Measurements from ENCODE around the gene CDH20. TPM values are rescaled to one million over a fixed set of nuclear protein-coding genes. Genes with fewer than 3 reads are reported as not detected.

Gene CDH20
- polyA plus RNA-seq, 1 donor (not counting 4 experiments of a cell fraction or from before 2014, with no cell fraction given): not detected

GRCh38 chr18:61583548-61583947 is 250.3 kb downstream of the CDH20 start:
- dilution Hi-C loops (cut with MboI; ENCODE audit: extremely low pct_ligation_motif_present, low sequenced_read_pairs): no loop called here
- H3K4me2 ChIP-seq (ENCODE audit: control insufficient read depth, extremely low read depth, insufficient read depth, low read depth, low read length): no peak overlapping the region
- no peaks in the 10 kb centered on the region for H3K9me3 ChIP-seq (ENCODE audit: control insufficient read depth, low read depth, low read length)
- no peak overlapping the region for H3K9ac ChIP-seq (ENCODE audit: control insufficient read depth, extremely low read depth, insufficient read depth, low read length)
- H3K27ac ChIP-seq (ENCODE audit: control insufficient read depth, insufficient read depth, low read length): no peak overlapping the region
- peaks cover 0 to 4% of the 10 kb centered on the region in 2 experiments for H3K36me3 ChIP-seq (ENCODE audit: control insufficient read depth in 2 of 2, extremely low read depth in 1 of 2, insufficient read depth in 2 of 2, low read length in 2 of 2)
- H4K20me1 ChIP-seq (ENCODE audit: control insufficient read depth, extremely low read depth, insufficient read depth, low read length): no peaks in the 10 kb centered on the region
- peaks cover 9% of the 10 kb centered on the region for H3K4me1 ChIP-seq (ENCODE audit: control insufficient read depth, extremely low read depth, insufficient read depth, low read length)
- DNase-seq (ENCODE audit: low read depth, low spot score): no peak
- no peaks in the 10 kb centered on the region for H3K9me1 ChIP-seq (ENCODE audit: control insufficient read depth, extremely low read depth, insufficient read depth, low read length)
- H3K79me2 ChIP-seq (ENCODE audit: control insufficient read depth, insufficient read depth, low read length): no peaks in the 10 kb centered on the region
- no peaks in the 10 kb centered on the region for H3K27me3 ChIP-seq (ENCODE audit: control insufficient read depth, extremely low read depth, insufficient read depth, low read length)
- TF ChIP-seq EZH2 (IDR thresholded peaks at IDR 0.05; ENCODE audit: low read length): no peak
- TF ChIP-seq, protein P1, sequence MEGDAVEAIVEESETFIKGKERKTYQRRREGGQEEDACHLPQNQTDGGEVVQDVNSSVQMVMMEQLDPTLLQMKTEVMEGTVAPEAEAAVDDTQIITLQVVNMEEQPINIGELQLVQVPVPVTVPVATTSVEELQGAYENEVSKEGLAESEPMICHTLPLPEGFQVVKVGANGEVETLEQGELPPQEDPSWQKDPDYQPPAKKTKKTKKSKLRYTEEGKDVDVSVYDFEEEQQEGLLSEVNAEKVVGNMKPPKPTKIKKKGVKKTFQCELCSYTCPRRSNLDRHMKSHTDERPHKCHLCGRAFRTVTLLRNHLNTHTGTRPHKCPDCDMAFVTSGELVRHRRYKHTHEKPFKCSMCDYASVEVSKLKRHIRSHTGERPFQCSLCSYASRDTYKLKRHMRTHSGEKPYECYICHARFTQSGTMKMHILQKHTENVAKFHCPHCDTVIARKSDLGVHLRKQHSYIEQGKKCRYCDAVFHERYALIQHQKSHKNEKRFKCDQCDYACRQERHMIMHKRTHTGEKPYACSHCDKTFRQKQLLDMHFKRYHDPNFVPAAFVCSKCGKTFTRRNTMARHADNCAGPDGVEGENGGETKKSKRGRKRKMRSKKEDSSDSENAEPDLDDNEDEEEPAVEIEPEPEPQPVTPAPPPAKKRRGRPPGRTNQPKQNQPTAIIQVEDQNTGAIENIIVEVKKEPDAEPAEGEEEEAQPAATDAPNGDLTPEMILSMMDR (optimal IDR thresholded peaks at IDR 0.05 in 1 of 3, IDR thresholded peaks at IDR 0.05 in 1 of 3, conservative IDR thresholded peaks at IDR 0.05 in 1 of 3; ENCODE audit: extremely low read depth in 1 of 3, insufficient read depth in 2 of 3, low read length in 3 of 3): no peak
- no peak for FAIRE-seq
- no peak overlapping the region for H3K4me3 ChIP-seq (ENCODE audit: control insufficient read depth in 2 of 3, extremely low read depth in 1 of 3, insufficient read depth in 2 of 3, low read depth in 1 of 3, low read length in 3 of 3)
- H2AFZ ChIP-seq (ENCODE audit: control insufficient read depth, low read length): no peak overlapping the region

DNA sequence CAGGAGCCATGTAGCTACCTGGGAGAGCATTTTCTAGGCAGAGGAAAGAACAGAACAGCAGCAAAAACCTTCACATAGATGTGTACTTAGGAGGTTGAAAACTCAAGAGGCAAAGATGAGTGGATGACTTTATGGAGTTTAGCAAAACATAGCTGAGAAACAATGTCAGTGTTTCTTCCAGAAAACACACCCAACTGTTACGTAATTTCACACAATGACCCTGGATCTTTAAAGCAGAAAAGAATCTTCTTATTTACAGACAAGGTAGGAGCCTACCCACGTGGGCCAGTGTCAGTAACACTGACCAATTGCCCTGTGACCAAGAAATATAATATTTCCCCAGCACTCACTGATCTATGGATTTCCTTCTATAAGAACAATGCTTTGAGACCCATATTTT is 254.6 kb downstream of the CDH20 start:
- Histone ChIP-seq H3K9me1 (ENCODE audit: control insufficient read depth, extremely low read depth, insufficient read depth, low read length) (peaks cover 2% of the 10 kb centered on the region), H4K20me1 (ENCODE audit: control insufficient read depth, extremely low read depth, insufficient read depth, low read length) (no peaks in the 10 kb centered on the region), H3K4me3 (ENCODE audit: control insufficient read depth in 2 of 3, extremely low read depth in 1 of 3, insufficient read depth in 2 of 3, low read depth in 1 of 3, low read length in 3 of 3) (no peak overlapping the region), H3K9me3 (ENCODE audit: control insufficient read depth, low read depth, low read length) (no peaks in the 10 kb centered on the region), H3K79me2 (ENCODE audit: control insufficient read depth, insufficient read depth, low read length) (no peaks in the 10 kb centered on the region), H3K27me3 (ENCODE audit: control insufficient read depth, extremely low read depth, insufficient read depth, low read length) (no peaks in the 10 kb centered on the region), H3K4me1 (ENCODE audit: control insufficient read depth, extremely low read depth, insufficient read depth, low read length) (no peaks in the 10 kb centered on the region), H3K27ac (ENCODE audit: control insufficient read depth, insufficient read depth, low read length) (no peak overlapping the region), H3K36me3 (ENCODE audit: control insufficient read depth in 2 of 2, extremely low read depth in 1 of 2, insufficient read depth in 2 of 2, low read length in 2 of 2) (peaks cover 0 to 5% of the 10 kb centered on the region in 2 experiments), H3K4me2 (ENCODE audit: control insufficient read depth, extremely low read depth, insufficient read depth, low read depth, low read length) (no peak overlapping the region), H3K9ac (ENCODE audit: control insufficient read depth, extremely low read depth, insufficient read depth, low read length) (no peak overlapping the region), H2AFZ (ENCODE audit: control insufficient read depth, low read length) (no peak overlapping the region)
- TF ChIP-seq, protein P1 (optimal IDR thresholded peaks at IDR 0.05 in 1 of 3, IDR thresholded peaks at IDR 0.05 in 1 of 3, conservative IDR thresholded peaks at IDR 0.05 in 1 of 3; ENCODE audit: extremely low read depth in 1 of 3, insufficient read depth in 2 of 3, low read length in 3 of 3): no peak
- dilution Hi-C loops (cut with MboI; ENCODE audit: extremely low pct_ligation_motif_present, low sequenced_read_pairs): no loop called here
- DNase-seq (ENCODE audit: low read depth, low spot score) (no peak), FAIRE-seq (peak; percentile 52)
